ENCODE results near the gene ALLC.

GRCh38 chr2:3637692-3638455 lies 20.1 kb upstream of the ALLC start:
- TF ChIP-seq CTCF (IDR thresholded peaks at IDR 0.05) (no peak), CHD2 (IDR thresholded peaks at IDR 0.05; ENCODE audit: low read length, partially characterized antibody) (no peak), GABPA (IDR thresholded peaks at IDR 0.05; ENCODE audit: low read depth) (no peak), POLR2AphosphoS5 (IDR thresholded peaks at IDR 0.05; ENCODE audit: low read depth, low read length) (no peak), RCOR1 (IDR thresholded peaks at IDR 0.05; ENCODE audit: low read length) (no peak)
- TF ChIP-seq, protein P1, sequence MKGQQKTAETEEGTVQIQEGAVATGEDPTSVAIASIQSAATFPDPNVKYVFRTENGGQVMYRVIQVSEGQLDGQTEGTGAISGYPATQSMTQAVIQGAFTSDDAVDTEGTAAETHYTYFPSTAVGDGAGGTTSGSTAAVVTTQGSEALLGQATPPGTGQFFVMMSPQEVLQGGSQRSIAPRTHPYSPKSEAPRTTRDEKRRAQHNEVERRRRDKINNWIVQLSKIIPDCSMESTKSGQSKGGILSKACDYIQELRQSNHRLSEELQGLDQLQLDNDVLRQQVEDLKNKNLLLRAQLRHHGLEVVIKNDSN (IDR thresholded peaks at IDR 0.05; ENCODE audit: borderline replicate concordance, low read depth) = no peak
- TF ChIP-seq, protein P2, sequence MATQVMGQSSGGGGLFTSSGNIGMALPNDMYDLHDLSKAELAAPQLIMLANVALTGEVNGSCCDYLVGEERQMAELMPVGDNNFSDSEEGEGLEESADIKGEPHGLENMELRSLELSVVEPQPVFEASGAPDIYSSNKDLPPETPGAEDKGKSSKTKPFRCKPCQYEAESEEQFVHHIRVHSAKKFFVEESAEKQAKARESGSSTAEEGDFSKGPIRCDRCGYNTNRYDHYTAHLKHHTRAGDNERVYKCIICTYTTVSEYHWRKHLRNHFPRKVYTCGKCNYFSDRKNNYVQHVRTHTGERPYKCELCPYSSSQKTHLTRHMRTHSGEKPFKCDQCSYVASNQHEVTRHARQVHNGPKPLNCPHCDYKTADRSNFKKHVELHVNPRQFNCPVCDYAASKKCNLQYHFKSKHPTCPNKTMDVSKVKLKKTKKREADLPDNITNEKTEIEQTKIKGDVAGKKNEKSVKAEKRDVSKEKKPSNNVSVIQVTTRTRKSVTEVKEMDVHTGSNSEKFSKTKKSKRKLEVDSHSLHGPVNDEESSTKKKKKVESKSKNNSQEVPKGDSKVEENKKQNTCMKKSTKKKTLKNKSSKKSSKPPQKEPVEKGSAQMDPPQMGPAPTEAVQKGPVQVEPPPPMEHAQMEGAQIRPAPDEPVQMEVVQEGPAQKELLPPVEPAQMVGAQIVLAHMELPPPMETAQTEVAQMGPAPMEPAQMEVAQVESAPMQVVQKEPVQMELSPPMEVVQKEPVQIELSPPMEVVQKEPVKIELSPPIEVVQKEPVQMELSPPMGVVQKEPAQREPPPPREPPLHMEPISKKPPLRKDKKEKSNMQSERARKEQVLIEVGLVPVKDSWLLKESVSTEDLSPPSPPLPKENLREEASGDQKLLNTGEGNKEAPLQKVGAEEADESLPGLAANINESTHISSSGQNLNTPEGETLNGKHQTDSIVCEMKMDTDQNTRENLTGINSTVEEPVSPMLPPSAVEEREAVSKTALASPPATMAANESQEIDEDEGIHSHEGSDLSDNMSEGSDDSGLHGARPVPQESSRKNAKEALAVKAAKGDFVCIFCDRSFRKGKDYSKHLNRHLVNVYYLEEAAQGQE (IDR thresholded peaks at IDR 0.05; ENCODE audit: low read depth, low read length) = no peak
- TF ChIP-seq, protein P3, sequence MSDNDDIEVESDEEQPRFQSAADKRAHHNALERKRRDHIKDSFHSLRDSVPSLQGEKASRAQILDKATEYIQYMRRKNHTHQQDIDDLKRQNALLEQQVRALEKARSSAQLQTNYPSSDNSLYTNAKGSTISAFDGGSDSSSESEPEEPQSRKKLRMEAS (IDR thresholded peaks at IDR 0.05; ENCODE audit: low read depth) = no peak
